HEK293 (cell line): ENCODE data around the gene VTA1.

Experiments used
- PBX3 ChIP-seq: sonication (generic); formaldehyde crosslinking; IDR thresholded peaks from 2 replicates; pipeline ENCODE4 v1.8.1; 2022; ENCODE audit warnings: mild to moderate bottlenecking, moderate library complexity, missing genetic modification reagents
- TSHZ1 ChIP-seq: fragments of 450-650 bp; formaldehyde crosslinking; IDR thresholded peaks from 2 replicates; pipeline ENCODE4 v1.5.1; 2016; ENCODE audit warnings: missing biosample characterization, missing genetic modification characterization, borderline replicate concordance
- ZBTB1 ChIP-seq: fragments of 450-650 bp; formaldehyde crosslinking; IDR thresholded peaks from 2 replicates; pipeline ENCODE4 v1.5.1; 2016; ENCODE audit warnings: missing biosample characterization, missing genetic modification characterization
- ZBTB17 ChIP-seq: fragments of 450-650 bp; formaldehyde crosslinking; IDR thresholded peaks from 2 replicates; pipeline ENCODE4 v1.5.1; 2016; ENCODE audit warnings: missing biosample characterization, missing genetic modification characterization
- ZBTB7A ChIP-seq: fragments of 450-650 bp; formaldehyde crosslinking; IDR thresholded peaks from 2 replicates; pipeline ENCODE4 v1.5.1; 2016; ENCODE audit warnings: low read depth, missing biosample characterization, missing genetic modification characterization
- ZBTB8A ChIP-seq: fragments of 450-650 bp; formaldehyde crosslinking; IDR thresholded peaks from 2 replicates; pipeline ENCODE4 v1.5.1; 2016; ENCODE audit warnings: missing biosample characterization, missing genetic modification characterization
- ZNF114 ChIP-seq: fragments of 450-650 bp; formaldehyde crosslinking; IDR thresholded peaks from 2 replicates; pipeline ENCODE4 v1.5.0; 2017; ENCODE audit warnings: missing biosample characterization, missing genetic modification characterization
- ZNF280D ChIP-seq: fragments of 450-650 bp; formaldehyde crosslinking; IDR thresholded peaks from 2 replicates; pipeline ENCODE4 v1.5.1; 2016; ENCODE audit warnings: missing biosample characterization, missing genetic modification characterization
- ZNF837 ChIP-seq: fragments of 450-650 bp; formaldehyde crosslinking; IDR thresholded peaks from 2 replicates; pipeline ENCODE4 v1.5.1; 2016; ENCODE audit warnings: missing biosample characterization, missing genetic modification characterization
- ZSCAN4 ChIP-seq: fragments of 450-650 bp; formaldehyde crosslinking; IDR thresholded peaks from 2 replicates; pipeline ENCODE4 v1.5.1; 2017; ENCODE audit warnings: missing biosample characterization, missing genetic modification characterization
- TF ChIP-seq, protein P1 (sequence below): fragments of 450-650 bp; formaldehyde crosslinking; IDR thresholded peaks from 2 replicates; pipeline ENCODE4 v1.5.1; 2016; ENCODE audit warnings: missing biosample characterization, missing genetic modification characterization
- TF ChIP-seq, protein P2 (sequence below): fragments of 450-650 bp; formaldehyde crosslinking; IDR thresholded peaks from 2 replicates; pipeline ENCODE4 v1.5.1; 2016; ENCODE audit warnings: missing biosample characterization, missing genetic modification characterization, low read depth

GRCh38 chr6:142171351-142171750 is 24.3 kb downstream of the VTA1 start:
- TF ChIP-seq, protein P1, sequence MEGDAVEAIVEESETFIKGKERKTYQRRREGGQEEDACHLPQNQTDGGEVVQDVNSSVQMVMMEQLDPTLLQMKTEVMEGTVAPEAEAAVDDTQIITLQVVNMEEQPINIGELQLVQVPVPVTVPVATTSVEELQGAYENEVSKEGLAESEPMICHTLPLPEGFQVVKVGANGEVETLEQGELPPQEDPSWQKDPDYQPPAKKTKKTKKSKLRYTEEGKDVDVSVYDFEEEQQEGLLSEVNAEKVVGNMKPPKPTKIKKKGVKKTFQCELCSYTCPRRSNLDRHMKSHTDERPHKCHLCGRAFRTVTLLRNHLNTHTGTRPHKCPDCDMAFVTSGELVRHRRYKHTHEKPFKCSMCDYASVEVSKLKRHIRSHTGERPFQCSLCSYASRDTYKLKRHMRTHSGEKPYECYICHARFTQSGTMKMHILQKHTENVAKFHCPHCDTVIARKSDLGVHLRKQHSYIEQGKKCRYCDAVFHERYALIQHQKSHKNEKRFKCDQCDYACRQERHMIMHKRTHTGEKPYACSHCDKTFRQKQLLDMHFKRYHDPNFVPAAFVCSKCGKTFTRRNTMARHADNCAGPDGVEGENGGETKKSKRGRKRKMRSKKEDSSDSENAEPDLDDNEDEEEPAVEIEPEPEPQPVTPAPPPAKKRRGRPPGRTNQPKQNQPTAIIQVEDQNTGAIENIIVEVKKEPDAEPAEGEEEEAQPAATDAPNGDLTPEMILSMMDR (tag by site-specific recombination), result no peak
- TF ChIP-seq ZBTB8A (tag by site-specific recombination) (no peak), ZNF114 (tag by site-specific recombination) (no peak), ZNF837 (tag by site-specific recombination) (no peak), ZNF280D (no peak), ZBTB17 (tag by site-specific recombination) (no peak), ZSCAN4 (tag by site-specific recombination) (no peak), ZBTB7A (tag by site-specific recombination) (no peak), TSHZ1 (tag by site-specific recombination) (no peak), ZBTB1 (tag by site-specific recombination) (no peak), PBX3 (no peak)
- TF ChIP-seq, protein P2, sequence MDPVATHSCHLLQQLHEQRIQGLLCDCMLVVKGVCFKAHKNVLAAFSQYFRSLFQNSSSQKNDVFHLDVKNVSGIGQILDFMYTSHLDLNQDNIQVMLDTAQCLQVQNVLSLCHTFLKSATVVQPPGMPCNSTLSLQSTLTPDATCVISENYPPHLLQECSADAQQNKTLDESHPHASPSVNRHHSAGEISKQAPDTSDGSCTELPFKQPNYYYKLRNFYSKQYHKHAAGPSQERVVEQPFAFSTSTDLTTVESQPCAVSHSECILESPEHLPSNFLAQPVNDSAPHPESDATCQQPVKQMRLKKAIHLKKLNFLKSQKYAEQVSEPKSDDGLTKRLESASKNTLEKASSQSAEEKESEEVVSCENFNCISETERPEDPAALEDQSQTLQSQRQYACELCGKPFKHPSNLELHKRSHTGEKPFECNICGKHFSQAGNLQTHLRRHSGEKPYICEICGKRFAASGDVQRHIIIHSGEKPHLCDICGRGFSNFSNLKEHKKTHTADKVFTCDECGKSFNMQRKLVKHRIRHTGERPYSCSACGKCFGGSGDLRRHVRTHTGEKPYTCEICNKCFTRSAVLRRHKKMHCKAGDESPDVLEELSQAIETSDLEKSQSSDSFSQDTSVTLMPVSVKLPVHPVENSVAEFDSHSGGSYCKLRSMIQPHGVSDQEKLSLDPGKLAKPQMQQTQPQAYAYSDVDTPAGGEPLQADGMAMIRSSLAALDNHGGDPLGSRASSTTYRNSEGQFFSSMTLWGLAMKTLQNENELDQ (tag by site-specific recombination), result no peak
